H1 (cell line): ENCODE measurements around the gene GGCX. TPM values are rescaled to one million over a fixed set of nuclear protein-coding genes. Genes with fewer than 3 reads are reported as not detected.

ENCODE experiments used
- ASH2L ChIP-seq: fragments of 200-600, 300-600 bp; sonication (generic); IDR thresholded peaks from one replicate; pipeline ENCODE4 v1.7.1; 2017; ENCODE audit warnings: low read length
- polyA plus RNA-seq, 7 experiments: library from polyadenylated mRNA; depleted of rRNA in 3 of 7; stranded (reverse) in 5 of 7; unstranded in 2 of 7; fragments of >200 nt in 5 of 7; fragments of 200-250 nt in 2 of 7; gene quantifications; 1 replicate in 5 of 7; 2 replicates in 1 of 7; 4 replicates in 1 of 7; pipeline versions ENCODE4 v1.2.1 to v1.2.3, GENCODE V29; 2011 to 2013; ENCODE audit warnings: missing spikeins in 2 of 7, mixed read lengths in 2 of 7
- total RNA-seq: library from RNA; stranded (reverse); fragmentation: NEBNext Ultra II Directional; extraction: Animal tissue kit (Norgen Biotek cat#: 25700); gene quantifications from 2 replicates; pipeline ENCODE4 v1.2.1, GENCODE V29; 2021
- TF ChIP-seq, protein P1 (sequence below): IDR thresholded peaks from 2 replicates; pipeline ENCODE4 v1.6.1; 2011; ENCODE audit warnings: low read length, improper control_type of control experiment
- TF ChIP-seq, protein P2 (sequence below): fragments of 300-600 bp; sonication (generic); IDR thresholded peaks from 2 replicates; pipeline ENCODE4 v1.7.1; 2012; ENCODE audit warnings: low read length, moderate library complexity, mild to moderate bottlenecking, inconsistent platforms; ENCODE audit not compliant: insufficient replicate concordance

The GGCX gene
- total and polyA plus RNA-seq, 2 of the 8 experiments (the other 6 are each of a cell fraction or from before 2014, with no cell fraction given) = 29.4 to 33.8 TPM

DNA sequence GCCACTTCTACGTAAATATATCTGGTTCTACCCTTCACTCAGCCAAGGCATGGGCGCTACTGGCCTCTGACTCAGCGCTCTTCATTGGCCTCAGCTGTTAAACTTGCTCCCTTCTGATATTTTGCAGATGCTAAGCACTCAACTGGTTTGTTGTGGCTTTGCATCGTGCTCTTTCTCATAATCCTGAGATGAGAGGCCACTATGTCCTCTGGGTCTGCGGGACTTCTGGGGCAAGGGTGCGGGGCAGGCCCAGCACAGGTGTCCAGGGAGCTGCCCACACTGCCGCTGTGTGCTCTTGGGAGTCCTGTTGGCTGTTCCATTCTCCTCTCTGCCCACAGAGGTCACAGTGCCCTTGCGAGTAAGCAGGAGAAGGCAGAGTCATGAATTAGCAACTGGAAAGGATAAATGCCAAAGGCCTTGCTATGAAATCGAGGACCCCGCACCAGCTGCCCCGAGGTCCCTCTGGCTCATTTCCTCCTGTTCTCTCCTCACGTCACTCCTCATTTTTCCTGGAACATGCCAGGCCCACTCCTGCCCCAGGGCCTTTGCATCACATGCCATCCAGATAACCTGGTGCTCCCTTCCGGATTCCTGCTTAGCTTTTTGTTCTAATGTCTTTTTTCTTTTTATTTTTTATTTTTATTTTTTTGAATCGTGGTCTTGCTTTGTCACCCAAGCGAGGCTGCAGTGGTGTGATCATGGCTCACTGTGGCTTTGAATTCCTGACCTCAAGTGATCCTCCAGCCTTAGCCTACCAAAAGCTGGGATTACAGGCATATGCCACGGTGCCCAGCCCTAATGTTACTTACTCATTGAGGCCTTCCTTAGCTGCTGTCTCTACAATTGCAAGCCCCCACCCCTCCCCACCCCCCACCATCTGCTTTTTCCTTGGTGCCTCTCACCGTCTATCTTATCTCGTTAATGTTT is 57.2 kb downstream of the GGCX start (continued):
- TF ChIP-seq, protein P1, sequence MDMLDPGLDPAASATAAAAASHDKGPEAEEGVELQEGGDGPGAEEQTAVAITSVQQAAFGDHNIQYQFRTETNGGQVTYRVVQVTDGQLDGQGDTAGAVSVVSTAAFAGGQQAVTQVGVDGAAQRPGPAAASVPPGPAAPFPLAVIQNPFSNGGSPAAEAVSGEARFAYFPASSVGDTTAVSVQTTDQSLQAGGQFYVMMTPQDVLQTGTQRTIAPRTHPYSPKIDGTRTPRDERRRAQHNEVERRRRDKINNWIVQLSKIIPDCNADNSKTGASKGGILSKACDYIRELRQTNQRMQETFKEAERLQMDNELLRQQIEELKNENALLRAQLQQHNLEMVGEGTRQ = no peak
- TF ChIP-seq, protein P2, sequence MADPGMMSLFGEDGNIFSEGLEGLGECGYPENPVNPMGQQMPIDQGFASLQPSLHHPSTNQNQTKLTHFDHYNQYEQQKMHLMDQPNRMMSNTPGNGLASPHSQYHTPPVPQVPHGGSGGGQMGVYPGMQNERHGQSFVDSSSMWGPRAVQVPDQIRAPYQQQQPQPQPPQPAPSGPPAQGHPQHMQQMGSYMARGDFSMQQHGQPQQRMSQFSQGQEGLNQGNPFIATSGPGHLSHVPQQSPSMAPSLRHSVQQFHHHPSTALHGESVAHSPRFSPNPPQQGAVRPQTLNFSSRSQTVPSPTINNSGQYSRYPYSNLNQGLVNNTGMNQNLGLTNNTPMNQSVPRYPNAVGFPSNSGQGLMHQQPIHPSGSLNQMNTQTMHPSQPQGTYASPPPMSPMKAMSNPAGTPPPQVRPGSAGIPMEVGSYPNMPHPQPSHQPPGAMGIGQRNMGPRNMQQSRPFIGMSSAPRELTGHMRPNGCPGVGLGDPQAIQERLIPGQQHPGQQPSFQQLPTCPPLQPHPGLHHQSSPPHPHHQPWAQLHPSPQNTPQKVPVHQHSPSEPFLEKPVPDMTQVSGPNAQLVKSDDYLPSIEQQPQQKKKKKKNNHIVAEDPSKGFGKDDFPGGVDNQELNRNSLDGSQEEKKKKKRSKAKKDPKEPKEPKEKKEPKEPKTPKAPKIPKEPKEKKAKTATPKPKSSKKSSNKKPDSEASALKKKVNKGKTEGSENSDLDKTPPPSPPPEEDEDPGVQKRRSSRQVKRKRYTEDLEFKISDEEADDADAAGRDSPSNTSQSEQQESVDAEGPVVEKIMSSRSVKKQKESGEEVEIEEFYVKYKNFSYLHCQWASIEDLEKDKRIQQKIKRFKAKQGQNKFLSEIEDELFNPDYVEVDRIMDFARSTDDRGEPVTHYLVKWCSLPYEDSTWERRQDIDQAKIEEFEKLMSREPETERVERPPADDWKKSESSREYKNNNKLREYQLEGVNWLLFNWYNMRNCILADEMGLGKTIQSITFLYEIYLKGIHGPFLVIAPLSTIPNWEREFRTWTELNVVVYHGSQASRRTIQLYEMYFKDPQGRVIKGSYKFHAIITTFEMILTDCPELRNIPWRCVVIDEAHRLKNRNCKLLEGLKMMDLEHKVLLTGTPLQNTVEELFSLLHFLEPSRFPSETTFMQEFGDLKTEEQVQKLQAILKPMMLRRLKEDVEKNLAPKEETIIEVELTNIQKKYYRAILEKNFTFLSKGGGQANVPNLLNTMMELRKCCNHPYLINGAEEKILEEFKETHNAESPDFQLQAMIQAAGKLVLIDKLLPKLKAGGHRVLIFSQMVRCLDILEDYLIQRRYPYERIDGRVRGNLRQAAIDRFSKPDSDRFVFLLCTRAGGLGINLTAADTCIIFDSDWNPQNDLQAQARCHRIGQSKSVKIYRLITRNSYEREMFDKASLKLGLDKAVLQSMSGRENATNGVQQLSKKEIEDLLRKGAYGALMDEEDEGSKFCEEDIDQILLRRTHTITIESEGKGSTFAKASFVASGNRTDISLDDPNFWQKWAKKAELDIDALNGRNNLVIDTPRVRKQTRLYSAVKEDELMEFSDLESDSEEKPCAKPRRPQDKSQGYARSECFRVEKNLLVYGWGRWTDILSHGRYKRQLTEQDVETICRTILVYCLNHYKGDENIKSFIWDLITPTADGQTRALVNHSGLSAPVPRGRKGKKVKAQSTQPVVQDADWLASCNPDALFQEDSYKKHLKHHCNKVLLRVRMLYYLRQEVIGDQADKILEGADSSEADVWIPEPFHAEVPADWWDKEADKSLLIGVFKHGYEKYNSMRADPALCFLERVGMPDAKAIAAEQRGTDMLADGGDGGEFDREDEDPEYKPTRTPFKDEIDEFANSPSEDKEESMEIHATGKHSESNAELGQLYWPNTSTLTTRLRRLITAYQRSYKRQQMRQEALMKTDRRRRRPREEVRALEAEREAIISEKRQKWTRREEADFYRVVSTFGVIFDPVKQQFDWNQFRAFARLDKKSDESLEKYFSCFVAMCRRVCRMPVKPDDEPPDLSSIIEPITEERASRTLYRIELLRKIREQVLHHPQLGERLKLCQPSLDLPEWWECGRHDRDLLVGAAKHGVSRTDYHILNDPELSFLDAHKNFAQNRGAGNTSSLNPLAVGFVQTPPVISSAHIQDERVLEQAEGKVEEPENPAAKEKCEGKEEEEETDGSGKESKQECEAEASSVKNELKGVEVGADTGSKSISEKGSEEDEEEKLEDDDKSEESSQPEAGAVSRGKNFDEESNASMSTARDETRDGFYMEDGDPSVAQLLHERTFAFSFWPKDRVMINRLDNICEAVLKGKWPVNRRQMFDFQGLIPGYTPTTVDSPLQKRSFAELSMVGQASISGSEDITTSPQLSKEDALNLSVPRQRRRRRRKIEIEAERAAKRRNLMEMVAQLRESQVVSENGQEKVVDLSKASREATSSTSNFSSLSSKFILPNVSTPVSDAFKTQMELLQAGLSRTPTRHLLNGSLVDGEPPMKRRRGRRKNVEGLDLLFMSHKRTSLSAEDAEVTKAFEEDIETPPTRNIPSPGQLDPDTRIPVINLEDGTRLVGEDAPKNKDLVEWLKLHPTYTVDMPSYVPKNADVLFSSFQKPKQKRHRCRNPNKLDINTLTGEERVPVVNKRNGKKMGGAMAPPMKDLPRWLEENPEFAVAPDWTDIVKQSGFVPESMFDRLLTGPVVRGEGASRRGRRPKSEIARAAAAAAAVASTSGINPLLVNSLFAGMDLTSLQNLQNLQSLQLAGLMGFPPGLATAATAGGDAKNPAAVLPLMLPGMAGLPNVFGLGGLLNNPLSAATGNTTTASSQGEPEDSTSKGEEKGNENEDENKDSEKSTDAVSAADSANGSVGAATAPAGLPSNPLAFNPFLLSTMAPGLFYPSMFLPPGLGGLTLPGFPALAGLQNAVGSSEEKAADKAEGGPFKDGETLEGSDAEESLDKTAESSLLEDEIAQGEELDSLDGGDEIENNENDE = no peak
- no peak for TF ChIP-seq ASH2L
